Kidney (tissue), 14 donors: ENCODE data around the gene XKR7. TPM values are rescaled to one million over a fixed set of nuclear protein-coding genes. Genes with fewer than 3 reads are reported as not detected.
"Not testable (repeated sequence)": the region's sequence is repeated elsewhere in the genome, so short reads cannot be mapped to it uniquely, and the experiment has no call there.

Experiments used
- DNase-seq, 5 donors: peaks; one replicate each; pipeline ENCODE4 v3.0.0-alpha.2; 2013 to 2020
- FAIRE-seq: peaks from 2 replicates; lab custom pipeline; 2012; peaks lifted over from hg19 to GRCh38; lab: Jason Lieb, UNC
- H3K27ac ChIP-seq, 2 donors: one replicate each; pipeline ENCODE4 v1.7.0; 2013; ENCODE audit warnings: low read depth in 2 of 2, low read length in 2 of 2, inconsistent platforms in 1 of 2
- H3K27me3 ChIP-seq: one replicate; pipeline ENCODE4 v1.7.1; 2013; ENCODE audit warnings: low read length, inconsistent platforms; ENCODE audit not compliant: control insufficient read depth, insufficient read depth
- H3K36me3 ChIP-seq, 3 donors: one replicate each; pipeline versions ENCODE4 v1.7.0 to v1.7.1; 2013; ENCODE audit warnings: low read length in 3 of 3, control low read depth in 1 of 3, inconsistent platforms in 1 of 3; ENCODE audit not compliant: insufficient read depth in 3 of 3, control insufficient read depth in 2 of 3
- H3K4me1 ChIP-seq, 3 donors: one replicate each; pipeline versions ENCODE4 v1.7.0 to v1.7.1; 2013; ENCODE audit warnings: low read length in 3 of 3, inconsistent platforms in 1 of 3, low read depth in 1 of 3; ENCODE audit not compliant: control insufficient read depth in 2 of 3, insufficient read depth in 2 of 3
- H3K4me3 ChIP-seq, 3 donors: one replicate each; pipeline versions ENCODE4 v1.7.0 to v1.8.1; 2013; ENCODE audit warnings: low read length in 3 of 3, control low read depth in 1 of 3, inconsistent platforms in 1 of 3
- H3K9ac ChIP-seq, 3 donors: one replicate each; pipeline versions ENCODE4 v1.7.0 to v1.7.1; 2013; ENCODE audit warnings: low read length in 3 of 3, control low read depth in 1 of 3, inconsistent platforms in 1 of 3
- H3K9me3 ChIP-seq, 3 donors: one replicate each; pipeline versions ENCODE4 v1.7.0 to v1.7.1; 2013; ENCODE audit warnings: low read length in 3 of 3, control low read depth in 1 of 3, inconsistent platforms in 1 of 3; ENCODE audit not compliant: control insufficient read depth in 2 of 3, insufficient read depth in 1 of 3
- intact Hi-C: fragments of 100-400 bp; cut with DNase I; formaldehyde crosslinking; loops from one replicate; pipeline ENCODE4 v1.11.1; 2022
- polyA plus RNA-seq: library from polyadenylated mRNA; stranded (reverse); fragments of 350-450 nt; fragmentation: Illumina TruSeq; extraction: RNeasy Lipid Tissue Mini Kit (QIAGEN cat#74804); gene quantifications from one replicate; pipeline ENCODE4 v1.2.3, GENCODE V29; 2014; ENCODE audit warnings: low read depth, low replicate concordance; ENCODE audit not compliant: insufficient read depth
- total RNA-seq: library from RNA; stranded (reverse); fragmentation: NEBNext Ultra II Directional; extraction: Animal tissue kit (Norgen Biotek cat#: 25700); gene quantifications from one replicate; pipeline ENCODE4 v1.2.1, GENCODE V29; 2021
- TF ChIP-seq, protein P1 (sequence below): IDR thresholded peaks from 3 replicates; pipeline ENCODE4 v1.5.1; 2012; ENCODE audit warnings: mild to moderate bottlenecking, moderate library complexity, borderline replicate concordance; ENCODE audit not compliant: insufficient read depth; ENCODE audit errors: extremely low read depth
- donor health status: control.
- donor health status: control.
- donor health status: control.
- donor health status: control.
- donor health status: control.
- donor health status: DM: yes; HTN: yes; CAD: no.
- donor health status: Normal renal cell carcinoma (clear cell type).

The XKR7 gene
- total and polyA plus RNA-seq, 2 donors from 2014 or later: 0.06 TPM; not detected in 1

DNA sequence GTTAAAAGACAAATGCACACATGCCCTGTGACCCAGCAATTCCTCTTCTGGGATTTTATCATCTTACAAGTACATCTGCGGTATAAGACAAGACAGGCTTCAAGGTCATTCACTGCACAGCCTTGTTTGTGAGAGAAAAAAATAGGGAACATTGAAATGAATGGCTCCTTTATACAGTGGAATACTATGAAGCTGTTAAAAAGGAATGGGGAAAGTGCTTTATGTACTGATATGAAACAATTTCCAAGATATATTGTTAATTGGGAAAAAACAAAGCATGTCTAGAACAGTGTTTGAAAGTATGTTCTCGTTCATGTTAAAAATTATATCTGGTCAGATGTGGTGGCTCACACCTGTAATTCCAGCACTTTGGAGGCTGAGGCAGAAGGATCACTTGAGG is 41.5 kb upstream of the XKR7 start:
- Histone ChIP-seq H3K27ac (no peak overlapping the region), H3K9me3 (no peaks in the 10 kb centered on the region), H3K4me1 (no peaks in the 10 kb centered on the region), H3K36me3 (no peaks in the 10 kb centered on the region), H3K27me3 (no peaks in the 10 kb centered on the region), H3K4me3 (no peak overlapping the region), H3K9ac (no peak overlapping the region)
- no peak for FAIRE-seq
- TF ChIP-seq, protein P1, sequence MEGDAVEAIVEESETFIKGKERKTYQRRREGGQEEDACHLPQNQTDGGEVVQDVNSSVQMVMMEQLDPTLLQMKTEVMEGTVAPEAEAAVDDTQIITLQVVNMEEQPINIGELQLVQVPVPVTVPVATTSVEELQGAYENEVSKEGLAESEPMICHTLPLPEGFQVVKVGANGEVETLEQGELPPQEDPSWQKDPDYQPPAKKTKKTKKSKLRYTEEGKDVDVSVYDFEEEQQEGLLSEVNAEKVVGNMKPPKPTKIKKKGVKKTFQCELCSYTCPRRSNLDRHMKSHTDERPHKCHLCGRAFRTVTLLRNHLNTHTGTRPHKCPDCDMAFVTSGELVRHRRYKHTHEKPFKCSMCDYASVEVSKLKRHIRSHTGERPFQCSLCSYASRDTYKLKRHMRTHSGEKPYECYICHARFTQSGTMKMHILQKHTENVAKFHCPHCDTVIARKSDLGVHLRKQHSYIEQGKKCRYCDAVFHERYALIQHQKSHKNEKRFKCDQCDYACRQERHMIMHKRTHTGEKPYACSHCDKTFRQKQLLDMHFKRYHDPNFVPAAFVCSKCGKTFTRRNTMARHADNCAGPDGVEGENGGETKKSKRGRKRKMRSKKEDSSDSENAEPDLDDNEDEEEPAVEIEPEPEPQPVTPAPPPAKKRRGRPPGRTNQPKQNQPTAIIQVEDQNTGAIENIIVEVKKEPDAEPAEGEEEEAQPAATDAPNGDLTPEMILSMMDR: no peak
- intact Hi-C loops: no loop called here
- DNase-seq: no peak

DNA sequence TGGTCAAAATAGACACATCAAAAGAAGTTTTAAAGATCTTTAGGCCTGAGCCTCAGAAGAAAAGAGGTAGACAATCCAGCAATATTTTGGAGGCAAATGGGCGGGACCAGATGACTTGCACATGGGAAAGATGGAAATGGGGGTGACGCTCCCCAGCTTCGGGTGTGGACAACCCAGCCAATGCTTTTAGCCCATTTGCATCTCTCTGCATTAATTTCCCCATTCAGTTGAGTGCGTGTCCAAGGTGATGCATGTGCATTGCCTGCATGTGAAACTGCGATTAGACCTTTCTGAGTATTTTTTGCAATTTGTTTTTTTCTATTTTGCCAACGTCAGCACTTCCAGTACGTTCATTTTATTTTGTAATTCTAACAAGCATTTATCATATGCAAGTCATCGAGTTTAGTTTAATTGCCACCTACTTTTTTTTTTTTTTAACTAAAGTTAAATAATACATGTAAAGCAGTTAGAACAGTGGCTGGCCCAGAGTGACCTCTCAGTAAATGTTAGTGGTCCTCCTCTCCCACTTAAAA is 40.3 kb upstream of the XKR7 start:
- DNase-seq (no peak), FAIRE-seq (no peak)
- intact Hi-C loops: no loop called here
- no peaks in the 10 kb centered on the region for H3K36me3 ChIP-seq
- H3K27me3 ChIP-seq: no peaks in the 10 kb centered on the region
- no peaks in the 10 kb centered on the region for H3K4me1 ChIP-seq
- no peak overlapping the region for H3K27ac ChIP-seq
- no peak overlapping the region for H3K9ac ChIP-seq
- H3K9me3 ChIP-seq: no peaks in the 10 kb centered on the region
- TF ChIP-seq, protein P1: no peak
- H3K4me3 ChIP-seq: no peak overlapping the region

DNA sequence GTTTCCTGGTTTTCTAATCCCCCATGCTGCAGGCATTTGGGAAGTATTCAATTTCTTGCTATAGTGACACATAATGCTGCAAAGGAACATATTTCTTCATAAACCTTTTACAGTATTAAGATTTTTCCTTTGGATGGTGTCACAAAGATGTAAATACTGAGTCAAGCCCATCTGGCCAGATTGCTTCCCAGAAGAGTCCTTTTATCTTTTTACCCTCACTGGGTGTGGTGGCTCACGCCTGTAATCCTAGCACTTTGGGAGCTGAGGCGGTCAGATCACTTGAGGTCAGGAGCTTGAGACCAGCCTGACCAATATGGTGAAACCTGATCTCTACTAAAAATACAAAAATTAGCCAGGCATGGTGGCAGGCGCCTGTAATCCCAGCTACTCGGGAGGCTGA is 38.3 kb upstream of the XKR7 start:
- H3K27ac ChIP-seq, DNase-seq, H3K4me1 ChIP-seq, H3K9me3 ChIP-seq, FAIRE-seq, intact Hi-C loops, H3K9ac ChIP-seq, H3K36me3 ChIP-seq, H3K27me3 ChIP-seq, H3K4me3 ChIP-seq: not testable (repeated sequence)

DNA sequence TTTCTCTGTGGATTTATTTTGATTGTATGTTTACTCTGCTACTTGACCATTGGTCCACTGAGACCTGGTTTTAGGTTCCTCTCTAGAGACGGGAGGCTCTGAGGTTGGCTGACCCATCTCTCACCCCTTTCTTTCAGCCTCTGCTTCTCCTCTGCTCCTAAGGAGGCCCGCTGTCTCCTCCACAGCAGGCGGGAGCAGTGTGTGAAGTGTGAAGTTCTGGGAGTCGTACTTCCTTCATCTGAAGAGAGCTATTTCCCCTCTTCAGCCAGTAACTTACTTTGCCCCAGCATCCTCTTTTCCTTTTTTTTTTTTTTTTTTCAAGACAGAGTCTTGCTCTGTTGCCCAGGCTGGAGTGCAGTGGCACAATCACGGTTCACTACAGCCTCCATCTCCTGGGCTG is 37.2 kb upstream of the XKR7 start:
- no peaks in the 10 kb centered on the region for H3K4me1 ChIP-seq
- TF ChIP-seq, protein P1: no peak
- no peaks in the 10 kb centered on the region for H3K36me3 ChIP-seq
- H3K27me3 ChIP-seq: no peaks in the 10 kb centered on the region
- H3K4me3 ChIP-seq: no peak overlapping the region
- FAIRE-seq (no peak), DNase-seq (no peak)
- intact Hi-C loops: no loop called here
- H3K27ac ChIP-seq: no peak overlapping the region
- H3K9ac ChIP-seq: no peak overlapping the region
- H3K9me3 ChIP-seq: no peaks in the 10 kb centered on the region
